Activated CD4-positive, alpha-beta T cell treated with anti-CD3 and anti-CD28 coated beads, Interleukin-2, amount 50 U/mL, for 48 hours (primary cell): ENCODE measurements around the gene SMIM30.
"Not testable (repeated sequence)": the region's sequence is repeated elsewhere in the genome, so short reads cannot be mapped to it uniquely, and the experiment has no call there.

Source experiments
- DNase-seq, 2 experiments: peaks; one replicate each; pipeline ENCODE4 v3.0.0-alpha.2; 2020

SMIM30 gene

GRCh38 chr7:113118074-113118959 lies at the start of gene SMIM30:
TSS of gene SMIM30 (minus strand) at chr7:113118554. CDS start at chr7:113117578, 976 bp downstream.
- peak; percentile 89 to 92 for DNase-seq

GRCh38 chr7:113166176-113166575 lies 47.8 kb upstream of the SMIM30 start:
- DNase-seq = not testable (repeated sequence)

DNA sequence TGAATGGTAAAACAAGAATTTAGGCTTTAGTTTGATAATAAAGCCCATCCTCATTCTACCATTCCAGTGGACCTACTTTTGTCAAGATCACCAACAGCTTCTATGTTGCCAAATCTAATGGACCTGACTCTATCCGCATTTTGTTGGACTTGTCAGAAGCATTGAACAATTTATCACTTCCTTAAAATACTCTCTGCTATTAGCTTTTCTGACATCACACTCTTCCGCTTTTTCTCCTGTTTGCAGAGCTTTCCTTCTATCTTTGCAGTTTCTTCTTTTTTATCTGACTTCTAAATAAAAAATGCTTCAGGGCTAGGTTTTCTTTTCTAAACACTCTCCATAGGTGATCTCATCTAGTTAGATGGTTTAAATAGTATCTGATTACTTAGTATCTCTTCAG lies 42.7 kb upstream of the SMIM30 start:
- DNase-seq = no peak

DNA sequence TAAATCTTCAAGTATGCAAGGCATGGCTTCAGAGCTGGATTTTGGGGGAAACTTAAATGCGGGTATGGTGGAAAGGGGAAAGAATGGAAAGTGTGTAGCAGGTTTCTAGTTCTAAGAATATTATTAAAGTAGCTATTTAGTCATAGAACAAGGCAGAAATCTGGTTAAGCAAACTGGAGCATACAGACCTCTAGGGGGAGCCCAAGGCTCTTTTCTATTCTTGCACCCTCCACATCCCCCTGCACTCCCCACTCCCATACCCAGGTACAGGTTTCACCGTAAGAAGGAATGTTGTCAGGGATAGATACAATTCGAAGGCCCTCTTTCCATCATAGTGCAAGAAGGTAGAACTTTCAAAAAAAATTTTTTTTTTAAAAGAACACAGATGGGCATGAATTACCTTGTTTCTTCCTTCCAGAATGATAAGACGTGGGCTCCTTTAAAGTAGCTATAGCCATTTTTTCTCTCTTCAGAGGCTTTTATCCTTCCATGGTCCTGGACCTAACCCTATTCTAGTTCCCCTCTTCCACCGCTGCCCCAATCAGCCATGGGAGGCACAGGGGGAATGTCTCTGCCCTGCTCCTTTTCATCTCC lies 41.5 kb upstream of the SMIM30 start:
- DNase-seq = peak in 1 of 2 experiments; percentile 6

DNA sequence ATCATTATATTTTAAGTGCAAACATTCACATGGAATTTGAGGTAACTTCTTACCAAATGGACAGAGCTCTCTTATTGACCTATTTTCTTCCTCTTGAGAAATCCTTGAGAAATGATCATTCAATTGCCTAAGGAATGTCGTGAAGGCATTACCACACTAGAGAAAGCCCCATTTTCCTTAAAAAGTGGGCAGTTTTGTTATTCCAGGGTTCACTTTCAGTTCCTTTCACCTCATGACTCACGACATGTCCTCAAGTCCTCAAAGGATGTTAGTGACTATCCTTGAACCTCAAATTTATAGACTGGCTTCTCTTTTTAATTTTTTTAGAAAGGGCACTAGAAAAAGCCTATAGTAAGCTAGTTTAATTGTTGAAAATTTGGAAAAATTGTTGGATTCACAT lies 40.4 kb upstream of the SMIM30 start:
- DNase-seq = no peak

- no peak for DNase-seq
Measured at GRCh38 chr7:113154117-113154516, 35.8 kb upstream of the SMIM30 start.

- DNase-seq = no peak
Measured at GRCh38 chr7:113144817-113145216, 26.5 kb upstream of the SMIM30 start.

GRCh38 chr7:113143486-113144257 lies 25.3 kb upstream of the SMIM30 start:
- no peak for DNase-seq

GRCh38 chr7:113142385-113143119 lies 24.2 kb upstream of the SMIM30 start:
- DNase-seq = no peak

- no peak for DNase-seq
Measured at GRCh38 chr7:113141803-113142202, 23.4 kb upstream of the SMIM30 start.

DNA sequence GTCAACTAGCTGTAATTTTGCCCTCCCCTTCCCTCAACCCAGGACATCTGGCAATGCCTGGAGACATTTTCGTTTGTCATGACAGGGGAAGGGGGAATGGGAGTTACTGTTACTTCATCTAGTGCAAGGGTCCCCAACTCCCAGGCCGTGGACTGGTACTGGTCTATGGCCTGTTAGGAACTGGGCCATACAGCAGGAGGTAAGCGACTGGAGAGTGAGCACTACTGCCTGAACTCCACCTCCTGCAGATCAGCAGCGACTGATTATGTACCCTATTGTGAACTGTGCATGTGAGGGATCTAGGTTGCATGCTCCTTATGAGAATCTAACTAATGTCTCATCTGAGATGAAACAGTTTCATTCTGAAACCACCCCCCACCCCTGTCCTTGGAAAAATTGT lies 22.6 kb upstream of the SMIM30 start:
- DNase-seq = no peak

GRCh38 chr7:113137241-113137640 lies 18.9 kb upstream of the SMIM30 start:
- DNase-seq = no peak

DNA sequence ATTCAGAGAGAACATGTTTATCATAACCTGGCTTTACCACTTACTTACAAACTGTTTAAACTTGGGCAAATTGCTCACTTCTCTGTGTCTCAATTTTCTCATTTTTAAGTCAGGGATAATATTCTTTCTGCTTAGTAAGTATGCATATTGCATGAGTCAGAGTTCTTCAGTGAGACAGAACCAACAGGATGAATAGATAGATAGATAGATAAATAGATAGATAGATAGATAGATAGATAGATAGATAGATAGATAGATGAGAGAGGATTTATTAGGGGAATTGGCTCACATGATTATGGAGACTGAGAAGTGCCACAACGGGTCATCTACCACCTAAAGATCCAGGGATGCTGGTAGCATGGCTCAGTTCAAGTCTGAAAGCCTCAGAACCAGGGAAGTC lies 15.7 kb upstream of the SMIM30 start:
- DNase-seq = no peak

- DNase-seq = no peak
Measured at GRCh38 chr7:113131367-113131766, 13.0 kb upstream of the SMIM30 start.

DNA sequence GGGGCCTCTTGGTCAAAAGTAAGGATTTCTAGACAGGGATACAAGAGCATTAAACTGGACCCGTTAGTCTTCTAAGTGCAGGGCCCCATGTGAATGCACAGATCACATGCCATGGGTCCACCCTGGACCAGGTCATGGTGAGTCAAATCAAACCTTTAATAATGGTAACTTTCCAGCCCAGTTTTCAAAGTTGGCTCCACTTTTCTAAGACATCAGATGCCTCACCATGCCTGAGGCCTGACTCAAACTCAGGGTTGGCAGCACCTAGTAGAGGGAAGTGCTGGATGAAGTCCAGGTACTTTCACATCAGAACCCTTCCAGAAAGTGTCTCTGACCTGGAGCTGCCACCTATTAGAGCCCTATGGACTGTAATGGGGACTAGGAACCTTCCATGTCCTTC lies 9.7 kb upstream of the SMIM30 start:
- DNase-seq = no peak

GRCh38 chr7:113125728-113126127 lies 7.4 kb upstream of the SMIM30 start:
- DNase-seq = no peak

- no peak for DNase-seq
Measured at GRCh38 chr7:113122744-113123143, 4.4 kb upstream of the SMIM30 start.

DNA sequence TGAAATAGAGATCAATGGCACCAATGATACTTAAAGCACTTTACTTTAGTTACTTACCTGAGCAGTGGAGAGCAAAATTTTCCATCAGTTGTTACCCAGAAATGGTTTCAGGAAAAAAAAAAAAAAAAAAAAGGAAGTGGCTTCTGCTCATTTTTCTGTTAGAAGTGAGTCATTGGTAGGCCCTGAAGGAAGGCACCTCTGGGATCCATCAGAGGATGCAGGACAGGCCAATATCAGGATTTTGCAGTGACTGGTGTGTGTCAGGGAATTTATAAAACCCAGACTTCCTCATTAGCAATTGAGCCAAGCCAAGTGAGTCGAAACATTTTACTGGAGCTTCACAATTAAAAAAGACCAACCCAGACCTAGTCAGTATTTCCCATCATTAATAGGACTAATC lies 2.3 kb upstream of the SMIM30 start:
- no peak for DNase-seq

- DNase-seq = no peak
Measured at GRCh38 chr7:113119429-113119828, 1.1 kb upstream of the SMIM30 start.

DNA sequence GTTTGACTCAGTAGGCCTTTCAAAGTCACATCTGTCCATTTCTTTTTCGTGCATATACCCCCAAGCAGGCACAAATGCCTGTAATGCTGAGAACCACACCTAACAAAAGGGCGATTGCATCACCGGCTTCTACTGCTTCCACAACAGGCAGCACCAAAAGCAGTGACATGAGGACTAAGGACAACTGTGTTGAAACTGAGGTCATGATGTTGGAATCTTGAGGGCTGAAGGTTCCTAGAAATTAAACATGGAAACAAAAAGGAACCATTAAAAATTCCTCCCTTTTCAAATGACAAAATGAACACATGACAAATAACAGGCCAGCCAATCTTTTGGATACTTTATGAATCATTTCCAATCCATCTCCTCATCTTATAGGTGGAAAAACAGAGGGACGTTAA lies 980 bp downstream of the SMIM30 start:
- not testable (repeated sequence) for DNase-seq

DNA sequence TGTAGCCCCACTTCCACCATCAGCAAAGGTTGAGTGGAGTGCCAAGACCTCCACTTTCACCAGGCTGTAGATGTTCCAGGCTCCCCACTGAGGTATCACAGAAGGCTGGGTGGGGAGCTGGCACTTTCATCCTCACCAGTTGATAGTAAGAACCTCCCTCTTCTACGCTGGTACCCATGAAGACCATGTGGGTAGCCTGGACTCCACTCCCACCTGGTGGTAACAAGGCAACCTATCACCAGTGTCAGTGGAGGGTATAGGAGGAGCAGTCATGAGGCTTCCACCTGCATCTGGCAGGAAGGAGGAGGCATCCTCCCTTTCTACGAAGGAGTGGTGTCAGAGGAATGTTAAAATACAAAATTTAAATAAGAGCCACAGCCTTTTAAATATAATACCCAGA lies 4.4 kb downstream of the SMIM30 start:
- no peak for DNase-seq

- DNase-seq = no peak
Measured at GRCh38 chr7:113109718-113110117, 8.6 kb downstream of the SMIM30 start.

- DNase-seq = no peak
Measured at GRCh38 chr7:113100121-113100603, 18.2 kb downstream of the SMIM30 start.
